WI38 (cell line): ENCODE measurements around the gene SPOCK3.

ENCODE experiments used
- H3K4me3 ChIP-seq: 2 replicates; pipeline ENCODE4 v1.5.1; 2011; ENCODE audit warnings: low read depth, mild to moderate bottlenecking, control low read depth, low read length
- CTCF ChIP-seq: IDR thresholded peaks from 2 replicates; pipeline ENCODE4 v1.5.1; 2012; ENCODE audit warnings: low read depth, mild to moderate bottlenecking, control low read depth, low read length

SPOCK3 gene

GRCh38 chr4:167000141-167000852 lies 234.0 kb downstream of the SPOCK3 start:
- no peak for TF ChIP-seq CTCF
- H3K4me3 ChIP-seq: no peak overlapping the region

GRCh38 chr4:166996216-166996615 lies 238.1 kb downstream of the SPOCK3 start:
- TF ChIP-seq CTCF: no peak
- H3K4me3 ChIP-seq: no peak overlapping the region

GRCh38 chr4:166994686-166995085 lies 239.6 kb downstream of the SPOCK3 start:
- no peak overlapping the region for H3K4me3 ChIP-seq
- no peak for TF ChIP-seq CTCF

GRCh38 chr4:166991006-166991561 lies 243.2 kb downstream of the SPOCK3 start:
- no peak overlapping the region for H3K4me3 ChIP-seq
- TF ChIP-seq CTCF: no peak

- H3K4me3 ChIP-seq: no peak overlapping the region
- TF ChIP-seq CTCF: no peak
Observed at GRCh38 chr4:166989886-166990285, 244.4 kb downstream of the SPOCK3 start.

GRCh38 chr4:166987026-166987425 lies 247.3 kb downstream of the SPOCK3 start:
- H3K4me3 ChIP-seq: no peak overlapping the region
- no peak for TF ChIP-seq CTCF

GRCh38 chr4:166981847-166982246 lies 252.4 kb downstream of the SPOCK3 start:
- H3K4me3 ChIP-seq: no peak overlapping the region
- TF ChIP-seq CTCF: no peak
